Measurements from ENCODE around the gene POC1A.
"Not testable (repeated sequence)": the region's sequence is repeated elsewhere in the genome, so short reads cannot be mapped to it uniquely, and the experiment has no call there.

The POC1A gene

DNA sequence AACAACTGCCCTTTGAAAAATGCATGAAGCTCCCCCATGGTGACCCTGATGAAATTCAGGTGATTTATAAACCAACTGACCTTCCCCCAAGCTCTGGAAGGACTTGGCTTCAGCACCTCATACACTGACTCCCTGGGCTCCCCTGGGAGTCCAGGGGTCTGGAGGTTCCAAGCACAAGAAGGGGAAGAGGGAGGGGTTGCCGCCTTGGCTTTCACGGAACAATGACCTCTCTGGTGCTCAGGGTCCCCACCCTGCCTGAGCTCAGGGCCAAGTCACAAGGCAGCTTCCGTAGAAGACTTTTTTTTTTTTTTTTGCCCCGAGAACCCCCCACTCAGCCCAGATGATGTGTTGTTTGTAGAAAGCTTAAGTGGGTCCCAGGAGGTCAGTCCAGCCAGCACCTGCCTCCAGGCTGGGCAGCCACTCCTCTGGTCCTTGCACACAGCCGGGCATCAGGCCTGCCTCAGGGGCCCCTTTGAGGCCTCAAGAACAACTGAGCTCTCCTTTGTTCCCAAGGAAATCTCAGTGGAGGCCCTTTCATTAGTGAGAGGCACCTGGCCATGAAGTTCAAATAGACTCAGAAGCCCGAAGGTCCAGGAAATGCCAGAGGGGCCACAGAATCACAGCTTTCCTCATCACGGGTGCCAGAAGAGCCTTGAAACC, 29.7 kb upstream of the POC1A start:
- DNase-seq (ENCODE audit: low read depth), result no peak

- DNase-seq (ENCODE audit: low read depth), result no peak
Measured at GRCh38 chr3:52182691-52183090, 28.5 kb upstream of the POC1A start.

DNA sequence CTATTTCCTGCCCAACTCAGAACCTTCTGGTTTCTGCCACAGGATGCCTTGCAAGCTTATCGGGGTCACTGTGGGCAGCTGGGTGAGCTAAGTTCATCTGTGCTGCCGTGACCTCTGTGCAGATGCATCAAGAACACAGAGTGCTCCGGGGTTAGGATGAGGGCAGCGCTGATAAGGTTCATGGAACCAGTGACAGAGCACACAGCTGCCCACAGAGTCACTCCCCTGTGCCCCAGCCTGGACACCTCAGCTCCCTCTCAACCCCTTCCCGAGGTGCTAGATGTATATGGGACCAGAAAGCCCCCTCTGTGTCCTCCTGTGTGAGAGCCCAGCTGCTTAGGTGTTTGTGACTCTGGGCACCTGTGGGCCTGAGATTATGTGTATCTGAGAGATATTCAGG, 28.0 kb upstream of the POC1A start:
- DNase-seq (ENCODE audit: low read depth), result no peak

GRCh38 chr3:52181543-52181942, 27.3 kb upstream of the POC1A start:
- DNase-seq (ENCODE audit: low read depth), result no peak

DNA sequence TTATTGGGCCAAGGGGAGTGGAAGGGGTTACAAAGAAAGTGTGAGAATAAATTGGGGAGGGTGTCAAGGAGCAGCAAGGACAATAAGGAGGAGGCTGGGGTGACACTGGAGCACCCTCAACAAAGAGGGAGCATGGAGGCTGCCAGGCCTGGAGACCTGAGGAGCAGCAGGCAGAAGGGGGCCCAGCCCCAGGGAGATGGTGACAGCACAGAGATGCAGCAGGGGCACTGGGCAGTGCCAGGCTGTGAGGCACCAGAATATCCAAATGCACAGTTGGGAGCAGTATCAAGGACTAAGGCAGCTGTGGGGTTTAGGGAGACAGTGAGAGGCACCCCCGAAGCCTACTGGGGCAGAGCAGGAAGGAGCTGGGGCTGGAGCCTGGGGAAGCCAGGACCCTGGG, 24.3 kb upstream of the POC1A start:
- no peak for DNase-seq (ENCODE audit: low read depth)

DNA sequence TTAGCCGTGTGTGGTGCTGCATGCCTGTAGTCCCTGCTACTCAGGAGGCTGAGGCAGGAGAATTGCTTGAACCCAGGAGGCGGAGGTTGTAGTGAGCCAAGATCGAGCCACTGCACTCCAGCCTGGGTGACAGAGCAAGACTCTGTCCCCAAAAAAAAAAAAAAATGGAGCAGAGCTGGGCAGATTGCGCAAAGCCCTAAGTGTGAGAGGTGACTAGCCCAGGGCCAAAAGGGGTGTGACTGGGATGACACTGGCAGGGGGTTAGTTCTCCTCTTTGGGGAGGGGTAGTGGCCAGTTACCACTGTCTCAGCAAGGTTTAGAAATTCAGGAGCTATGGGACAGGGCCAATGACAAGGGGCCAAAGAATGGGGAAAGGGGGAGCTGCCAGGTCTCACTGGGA, 23.9 kb upstream of the POC1A start:
- not testable (repeated sequence) for DNase-seq (ENCODE audit: low read depth)

GRCh38 chr3:52177701-52178042, 23.4 kb upstream of the POC1A start:
- no peak for DNase-seq (ENCODE audit: low read depth)

DNA sequence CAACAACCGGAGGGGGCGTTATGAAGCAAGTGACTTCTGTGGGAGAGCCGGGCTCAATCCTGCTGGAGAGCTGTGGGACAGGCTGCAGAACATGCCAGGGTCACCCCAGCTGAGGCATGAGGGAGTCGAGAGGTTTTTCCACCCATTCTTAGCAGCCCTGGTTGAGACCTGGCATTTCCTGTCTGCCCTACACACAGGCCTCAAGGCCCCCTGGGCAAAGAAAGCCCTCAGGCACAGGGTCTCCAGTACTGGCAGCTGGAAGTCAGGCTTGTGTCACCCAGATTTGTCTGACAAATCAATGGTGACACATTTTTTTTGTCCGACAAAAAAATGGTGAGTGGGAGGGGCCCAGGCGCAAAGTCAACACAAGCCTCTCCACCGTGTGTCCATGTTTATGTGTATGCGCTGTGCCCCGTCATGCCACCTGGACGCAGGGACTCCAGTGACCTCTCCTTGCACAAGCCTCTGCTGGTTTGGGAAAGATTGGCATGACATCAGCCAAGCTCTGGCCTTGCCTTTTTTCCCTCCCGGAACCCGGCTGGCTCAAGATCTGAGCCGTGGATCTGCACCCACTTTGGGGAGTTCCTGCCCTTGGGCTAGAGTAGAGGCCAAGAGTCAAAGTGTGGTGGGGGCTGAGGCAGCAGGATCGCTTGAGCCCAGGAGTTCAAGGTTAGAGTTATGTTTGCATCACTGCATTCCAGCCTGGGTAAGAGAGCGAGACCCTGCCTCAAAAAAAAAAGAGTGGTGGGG, 22.9 kb upstream of the POC1A start:
- no peak for DNase-seq (ENCODE audit: low read depth)

DNA sequence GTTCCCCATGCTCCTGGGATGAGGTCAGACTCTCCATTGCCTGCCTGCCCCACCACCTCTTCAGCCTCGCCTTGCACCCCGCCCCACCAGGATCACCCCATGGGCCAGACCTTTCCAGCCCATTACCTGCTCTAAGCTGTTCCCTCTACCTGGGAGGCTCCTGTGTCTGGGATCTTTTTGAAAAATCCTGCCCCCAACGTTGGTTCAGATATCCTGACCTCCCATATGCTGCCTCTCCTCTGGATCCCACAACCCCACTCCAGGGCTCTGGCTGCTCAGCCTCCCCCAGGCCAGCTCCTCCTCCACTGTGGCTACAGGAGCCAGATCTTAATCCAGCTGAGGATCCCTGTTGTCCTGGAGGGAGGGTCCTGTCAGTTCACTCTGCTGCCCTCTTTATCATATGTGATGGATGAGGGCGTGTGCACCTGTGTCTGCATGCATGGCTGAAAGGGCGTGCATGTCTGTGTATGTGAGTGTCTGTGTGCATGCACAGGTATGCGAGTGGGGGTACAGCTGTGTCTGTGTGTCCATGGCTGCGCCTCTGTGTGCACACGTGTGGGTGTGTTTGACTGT, 22.0 kb upstream of the POC1A start:
- DNase-seq (ENCODE audit: low read depth), result no peak

GRCh38 chr3:52175416-52176179, 21.4 kb upstream of the POC1A start:
- no peak for DNase-seq (ENCODE audit: low read depth)

GRCh38 chr3:52174896-52175295, 20.7 kb upstream of the POC1A start:
- no peak for DNase-seq (ENCODE audit: low read depth)

DNA sequence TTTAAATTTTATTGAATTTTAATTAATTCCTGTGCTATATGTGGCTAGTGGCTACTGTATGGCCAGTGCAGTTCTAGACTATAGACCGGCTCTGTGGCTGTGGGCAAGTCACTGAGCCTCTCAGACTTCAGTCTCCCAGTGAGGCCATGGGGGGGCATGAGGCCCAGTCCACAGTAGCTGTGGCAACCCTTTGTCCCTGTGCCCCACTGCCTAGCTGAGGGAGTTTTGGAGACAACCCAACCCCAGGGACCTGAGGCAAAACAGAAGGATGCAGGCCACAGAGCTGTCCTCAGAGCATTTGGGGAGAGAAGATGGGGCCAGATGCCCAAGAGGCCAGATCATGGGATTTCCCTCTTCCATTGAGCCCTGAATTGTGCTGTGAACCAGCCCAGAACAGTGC, 18.9 kb upstream of the POC1A start:
- no peak for DNase-seq (ENCODE audit: low read depth)

GRCh38 chr3:52172262-52172757, 18.1 kb upstream of the POC1A start:
- DNase-seq (ENCODE audit: low read depth), result no peak

DNA sequence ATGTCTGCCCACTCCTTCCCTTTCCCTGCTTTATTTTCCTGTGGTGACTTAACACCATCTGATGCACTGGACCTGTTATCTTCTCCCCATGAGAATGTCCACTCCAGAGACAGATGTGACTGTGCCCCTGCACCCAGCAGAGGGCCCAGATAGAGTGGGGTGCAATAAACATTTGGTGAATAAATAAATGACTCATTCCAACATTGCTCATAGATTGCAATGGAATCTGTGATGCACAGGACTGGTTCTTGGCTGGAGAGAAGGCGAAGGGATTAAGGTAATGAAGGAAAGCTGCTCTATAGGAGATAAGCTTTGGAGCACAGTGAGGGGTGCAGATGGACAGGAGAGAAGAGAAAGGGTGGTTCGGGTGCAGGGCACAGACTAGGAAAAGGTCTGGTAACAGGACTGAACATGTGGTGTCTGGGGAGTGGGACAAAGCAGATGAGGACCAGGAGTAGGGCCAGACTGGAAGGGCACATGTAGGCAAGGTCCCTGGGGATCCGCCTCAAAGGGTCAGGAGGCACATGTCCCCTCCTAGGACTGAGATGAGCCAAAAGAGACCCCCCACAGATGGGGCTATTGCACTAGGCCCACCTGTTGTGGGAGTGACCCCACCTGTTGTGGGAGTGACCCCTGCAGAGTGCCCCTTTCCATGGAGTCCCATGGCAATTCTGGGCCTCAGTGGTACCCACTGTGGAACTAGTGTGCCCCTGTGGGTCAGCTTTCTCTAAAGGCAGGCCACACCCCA, 17.5 kb upstream of the POC1A start:
- no peak for DNase-seq (ENCODE audit: low read depth)

DNA sequence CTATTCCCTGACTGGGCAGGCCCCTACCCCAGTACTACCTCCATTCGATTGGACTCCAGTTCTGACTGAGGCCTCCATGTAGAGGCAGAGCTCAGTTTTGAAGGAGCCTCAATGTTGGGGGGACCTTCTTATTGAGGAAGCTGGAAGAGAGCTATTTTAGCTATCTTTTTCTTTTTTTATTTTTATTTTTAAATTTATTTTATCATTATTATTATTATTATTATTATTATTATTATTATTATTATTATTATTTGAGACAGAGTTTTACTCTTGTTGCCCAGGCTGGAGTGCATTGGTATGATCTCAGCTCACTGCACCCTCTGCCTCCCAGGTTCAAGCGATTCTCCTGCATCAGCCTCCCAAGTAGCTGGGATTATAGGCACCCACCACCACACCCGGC, 16.0 kb upstream of the POC1A start:
- not testable (repeated sequence) for DNase-seq (ENCODE audit: low read depth)

DNA sequence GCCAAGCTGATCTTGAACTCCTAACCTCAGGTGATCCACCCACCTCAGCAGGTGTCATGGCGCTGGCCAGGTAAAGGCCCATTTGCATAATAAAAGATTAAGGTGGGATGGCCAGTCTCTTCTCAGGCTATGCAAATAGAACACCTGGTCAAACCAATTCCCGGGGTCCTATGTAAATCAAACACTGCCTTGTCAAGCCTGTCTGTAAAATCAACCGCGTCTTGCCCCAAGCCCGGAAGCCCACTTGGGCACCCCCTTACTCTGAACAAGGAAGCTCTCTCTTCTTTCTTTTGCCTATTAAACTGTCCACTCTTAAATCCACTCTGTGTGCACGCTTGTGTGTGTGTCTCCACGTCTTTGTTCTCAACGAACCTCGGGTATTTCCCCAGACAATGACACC, 13.0 kb upstream of the POC1A start:
- DNase-seq (ENCODE audit: low read depth), result no peak

DNA sequence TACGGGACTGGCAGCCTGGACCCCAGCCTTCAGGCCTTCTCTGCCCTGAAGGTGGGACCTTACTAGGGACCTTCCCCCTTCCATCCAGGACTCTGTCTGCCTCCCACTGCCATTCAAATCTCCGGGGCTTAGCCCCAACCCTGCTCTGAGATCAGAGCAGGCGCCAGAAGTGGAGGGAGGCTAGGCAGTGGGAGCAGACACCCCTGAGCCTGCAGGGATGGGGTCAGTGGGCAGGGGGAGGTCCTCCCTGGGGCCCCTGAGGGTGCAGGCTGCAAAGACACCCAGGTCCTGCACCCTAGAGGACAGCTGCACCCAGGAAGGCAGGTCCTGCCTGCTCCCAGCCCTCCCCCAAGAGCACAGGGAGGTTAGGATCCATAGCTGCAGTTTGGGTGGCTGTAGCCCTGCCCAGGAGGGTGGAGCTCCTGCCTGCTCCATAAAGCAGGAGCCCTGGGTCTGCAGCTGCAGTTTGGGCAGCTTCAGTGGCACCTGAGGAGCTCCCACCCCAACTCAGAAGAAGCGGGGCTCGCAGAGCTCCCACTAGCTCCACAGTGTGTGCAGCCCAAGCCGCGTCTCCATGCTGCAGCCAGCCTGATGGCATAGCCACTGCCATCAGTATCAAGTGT, 8.1 kb upstream of the POC1A start:
- no peak for DNase-seq (ENCODE audit: low read depth)

DNA sequence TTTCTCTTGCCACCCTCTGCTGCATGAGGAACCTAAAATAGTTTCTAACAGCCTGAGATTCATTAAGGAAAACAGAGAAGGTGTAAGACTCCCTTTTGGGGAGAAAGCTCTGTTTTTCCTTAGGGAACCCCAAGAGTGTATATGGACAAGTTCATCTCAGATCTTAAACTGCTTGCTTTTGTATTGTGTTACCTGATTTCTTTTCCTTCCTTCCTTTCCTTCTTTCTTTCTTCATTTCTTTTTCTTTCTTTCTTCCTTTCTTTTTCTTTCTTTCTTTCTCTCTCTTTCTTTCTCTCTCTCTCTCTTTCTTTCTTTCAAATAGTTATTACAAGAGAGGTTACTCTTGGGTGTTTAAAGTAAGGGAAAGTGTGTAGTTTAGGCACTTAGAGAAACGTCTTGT, 5.3 kb upstream of the POC1A start:
- no peak for DNase-seq (ENCODE audit: low read depth)

- no peak for DNase-seq (ENCODE audit: low read depth)
Measured at GRCh38 chr3:52155912-52156311, 1.7 kb upstream of the POC1A start.

DNA sequence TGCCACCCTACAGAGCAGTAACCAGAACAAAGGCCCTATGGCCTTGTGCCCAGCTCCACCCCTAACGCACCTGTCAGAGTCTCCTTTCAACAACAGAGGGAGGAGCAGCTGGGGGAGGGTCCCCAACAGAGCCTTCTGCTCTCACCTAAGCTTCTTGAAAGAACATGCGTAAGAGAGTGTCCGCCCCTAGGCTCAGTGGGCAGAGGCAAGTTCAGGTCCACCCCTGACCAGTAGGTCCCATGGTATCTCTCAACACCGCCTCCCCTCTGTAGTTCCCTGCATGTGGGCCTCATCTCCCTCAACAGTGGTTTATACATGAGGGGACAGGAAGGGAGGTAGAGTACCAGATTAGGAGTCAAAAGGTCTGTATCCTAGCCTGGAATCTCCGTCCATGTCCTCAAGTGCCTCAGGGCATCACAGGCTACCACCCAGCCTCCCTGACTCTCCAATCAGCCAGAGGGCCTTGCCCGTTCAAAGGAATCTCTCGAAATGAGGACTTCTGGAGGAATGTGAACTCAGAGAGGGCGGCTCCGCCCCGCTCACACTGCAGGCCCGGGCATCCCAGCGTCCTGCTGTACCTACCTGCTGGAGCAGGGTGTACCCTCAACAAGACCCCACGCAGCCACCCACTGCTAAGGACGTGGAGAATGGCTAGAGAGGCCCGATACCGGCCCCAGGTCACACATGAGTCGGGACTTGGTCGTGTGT, 680 bp downstream of the POC1A start:
- DNase-seq (ENCODE audit: low read depth), result peak; percentile 1

DNA sequence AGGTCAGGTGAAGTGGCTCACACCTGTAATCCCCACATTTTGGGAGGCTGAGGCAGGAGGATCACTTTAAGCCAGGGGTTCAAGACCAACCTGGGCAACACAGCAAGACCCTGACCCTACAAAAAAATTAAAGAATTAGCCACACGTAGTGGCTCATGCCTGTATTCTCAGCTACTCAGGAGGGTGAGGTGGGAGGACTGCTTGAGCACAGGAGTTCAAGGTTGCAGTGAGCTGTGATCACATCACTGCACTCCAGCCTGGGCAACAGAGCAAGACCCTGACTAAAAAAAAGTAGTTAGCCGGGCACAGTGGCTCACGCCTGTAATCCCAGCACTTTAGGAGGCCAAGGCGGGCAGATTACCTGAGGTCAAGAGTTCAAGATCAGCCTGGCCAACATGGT, 2.2 kb downstream of the POC1A start:
- DNase-seq (ENCODE audit: low read depth), result not testable (repeated sequence)
